Panc1 (cell line): ENCODE results near the gene CNTN5. TPM values are rescaled to one million over a fixed set of nuclear protein-coding genes. Genes with fewer than 3 reads are reported as not detected.

Experiments used
- ATAC-seq: fragments of 200-7000 bp; cut with Tn5 transposase; 2 replicates; pipeline ENCODE4 v1.9.1; 2020; ENCODE audit warnings: mild to moderate bottlenecking, moderate library complexity
- BruUV-seq: library from RNA; stranded (reverse); fragments of 400-500 nt; replicated peaks from 2 replicates; lab custom pipeline; 2021; lab: Mats Ljungman, UMichigan
- CTCF ChIA-PET: fragments of 300-600 bp; sonication (Branson Sonifier 250); formaldehyde crosslinking; loops from one replicate; lab custom pipeline; 2022; ENCODE audit warnings: antibody characterized with exemption; lab: Charles Lee
- POLR2A ChIA-PET: fragments of 300-600 bp; sonication (Branson Sonifier 250); formaldehyde crosslinking; loops from one replicate; lab custom pipeline; 2022; ENCODE audit warnings: antibody characterized with exemption; lab: Charles Lee
- DNase-seq: peaks from one replicate; pipeline ENCODE4 v3.0.0-alpha.2; 2010; ENCODE audit warnings: low read depth, low spot score
- H3K27ac ChIP-seq: 2 replicates; pipeline ENCODE4 v1.5.1; 2011; ENCODE audit warnings: mild to moderate bottlenecking, low read length, inconsistent platforms
- H3K27me3 ChIP-seq: fragments of 200-500 bp; sonication (Bioruptor generic); 2 replicates; pipeline ENCODE4 v1.6.0; 2014; ENCODE audit warnings: low read length, inconsistent platforms; ENCODE audit not compliant: control insufficient read depth, insufficient read depth
- H3K36me3 ChIP-seq: fragments of 200-500 bp; sonication (Bioruptor generic); 2 replicates; pipeline ENCODE4 v1.5.1; 2014; ENCODE audit warnings: inconsistent platforms, mild to moderate bottlenecking, low read length, moderate library complexity; ENCODE audit not compliant: control insufficient read depth, insufficient read depth
- H3K4me1 ChIP-seq: 2 replicates; pipeline ENCODE4 v1.5.1; 2011; ENCODE audit warnings: inconsistent platforms, mild to moderate bottlenecking, low read length, moderate library complexity; ENCODE audit not compliant: control insufficient read depth, insufficient read depth
- H3K4me3 ChIP-seq, 2 experiments: 2 replicates each; pipeline ENCODE4 v1.5.1; 2011 to 2012; ENCODE audit warnings: low read depth in 2 of 2, low read length in 2 of 2, mild to moderate bottlenecking in 2 of 2, inconsistent platforms in 1 of 2, moderate library complexity in 1 of 2
- H3K9me3 ChIP-seq: fragments of 200-500 bp; sonication (Bioruptor generic); 2 replicates; pipeline ENCODE4 v1.5.1; 2014; ENCODE audit warnings: low read depth, mild to moderate bottlenecking, inconsistent platforms, low read length, moderate library complexity; ENCODE audit not compliant: control insufficient read depth, insufficient read depth
- POLR2AphosphoS5 ChIP-seq: IDR thresholded peaks from 2 replicates; pipeline ENCODE4 v1.6.1; 2012; ENCODE audit warnings: mild to moderate bottlenecking, low read depth, low read length, moderate library complexity
- SIN3A ChIP-seq: IDR thresholded peaks from 2 replicates; pipeline ENCODE4 v1.6.1; 2012; ENCODE audit warnings: low read depth, mild to moderate bottlenecking, low read length, moderate library complexity, borderline replicate concordance; ENCODE audit not compliant: insufficient read depth
- TCF7L2 ChIP-seq: IDR thresholded peaks from 2 replicates; pipeline ENCODE4 v1.6.1; 2011; ENCODE audit warnings: mild to moderate bottlenecking, low read depth, low read length, inconsistent platforms
- in situ Hi-C: cut with HindIII; loops from 2 replicates; pipeline ENCODE4 v1.10.0; 2016; ENCODE audit warnings: low sequenced_read_pairs, low pct_unique_long_range_greater_than_20kb
- intact Hi-C: fragments of 100-400 bp; cut with micrococcal nuclease; formaldehyde crosslinking; loops from one replicate; pipeline ENCODE4 v1.10.0; 2022; ENCODE audit not compliant: unreplicated experiment
- total RNA-seq: library from RNA; stranded (reverse); gene quantifications from one replicate; pipeline ENCODE4 v1.2.1, GENCODE V29; 2021; ENCODE audit not compliant: unreplicated experiment
- TF ChIP-seq, protein P1 (sequence below): fragments of 450-650 bp; IDR thresholded peaks from 2 replicates; pipeline ENCODE4 v1.5.1; 2017; ENCODE audit warnings: mild to moderate bottlenecking
- TF ChIP-seq, protein P2 (sequence below), 2 experiments: IDR thresholded peaks; 2 replicates each; pipeline ENCODE4 v1.6.1; 2011 to 2012; ENCODE audit warnings: low read depth in 2 of 2, control low read depth in 1 of 2, low read length in 1 of 2, mild to moderate bottlenecking in 1 of 2, moderate library complexity in 1 of 2; ENCODE audit not compliant: insufficient read depth in 1 of 2

Gene CNTN5
- total RNA-seq, 1 experiment from 2014 or later: not detected

DNA sequence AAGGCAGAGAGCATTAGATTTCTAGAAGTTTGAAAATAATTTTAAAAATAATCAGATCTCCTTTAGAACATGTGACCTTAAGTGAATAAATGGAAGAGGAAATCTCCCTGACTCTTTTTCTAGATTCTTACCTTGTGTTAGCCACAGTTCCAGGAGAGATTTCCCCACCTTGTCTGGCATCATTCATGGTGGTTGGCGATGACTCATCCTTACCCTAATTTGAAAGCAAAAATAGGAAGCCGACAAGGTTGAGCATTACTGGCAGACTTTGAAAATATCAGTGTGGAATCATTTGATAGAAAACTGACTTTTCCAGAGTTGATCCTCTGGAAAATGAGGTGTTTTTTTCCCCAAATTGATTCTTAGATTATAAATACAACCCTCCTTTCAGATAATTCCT lies 48.1 kb downstream of the CNTN5 start:
- H3K36me3 ChIP-seq: no peaks in the 10 kb centered on the region
- H3K9me3 ChIP-seq: no peaks in the 10 kb centered on the region
- no peaks in the 10 kb centered on the region for H3K4me1 ChIP-seq
- intact Hi-C loops (no loop called here), in situ Hi-C loops (no loop called here)
- TF ChIP-seq POLR2AphosphoS5: no peak
- TF ChIP-seq, protein P1, sequence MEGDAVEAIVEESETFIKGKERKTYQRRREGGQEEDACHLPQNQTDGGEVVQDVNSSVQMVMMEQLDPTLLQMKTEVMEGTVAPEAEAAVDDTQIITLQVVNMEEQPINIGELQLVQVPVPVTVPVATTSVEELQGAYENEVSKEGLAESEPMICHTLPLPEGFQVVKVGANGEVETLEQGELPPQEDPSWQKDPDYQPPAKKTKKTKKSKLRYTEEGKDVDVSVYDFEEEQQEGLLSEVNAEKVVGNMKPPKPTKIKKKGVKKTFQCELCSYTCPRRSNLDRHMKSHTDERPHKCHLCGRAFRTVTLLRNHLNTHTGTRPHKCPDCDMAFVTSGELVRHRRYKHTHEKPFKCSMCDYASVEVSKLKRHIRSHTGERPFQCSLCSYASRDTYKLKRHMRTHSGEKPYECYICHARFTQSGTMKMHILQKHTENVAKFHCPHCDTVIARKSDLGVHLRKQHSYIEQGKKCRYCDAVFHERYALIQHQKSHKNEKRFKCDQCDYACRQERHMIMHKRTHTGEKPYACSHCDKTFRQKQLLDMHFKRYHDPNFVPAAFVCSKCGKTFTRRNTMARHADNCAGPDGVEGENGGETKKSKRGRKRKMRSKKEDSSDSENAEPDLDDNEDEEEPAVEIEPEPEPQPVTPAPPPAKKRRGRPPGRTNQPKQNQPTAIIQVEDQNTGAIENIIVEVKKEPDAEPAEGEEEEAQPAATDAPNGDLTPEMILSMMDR: no peak
- TF ChIP-seq TCF7L2: no peak
- no peak for TF ChIP-seq SIN3A
- TF ChIP-seq, protein P2, sequence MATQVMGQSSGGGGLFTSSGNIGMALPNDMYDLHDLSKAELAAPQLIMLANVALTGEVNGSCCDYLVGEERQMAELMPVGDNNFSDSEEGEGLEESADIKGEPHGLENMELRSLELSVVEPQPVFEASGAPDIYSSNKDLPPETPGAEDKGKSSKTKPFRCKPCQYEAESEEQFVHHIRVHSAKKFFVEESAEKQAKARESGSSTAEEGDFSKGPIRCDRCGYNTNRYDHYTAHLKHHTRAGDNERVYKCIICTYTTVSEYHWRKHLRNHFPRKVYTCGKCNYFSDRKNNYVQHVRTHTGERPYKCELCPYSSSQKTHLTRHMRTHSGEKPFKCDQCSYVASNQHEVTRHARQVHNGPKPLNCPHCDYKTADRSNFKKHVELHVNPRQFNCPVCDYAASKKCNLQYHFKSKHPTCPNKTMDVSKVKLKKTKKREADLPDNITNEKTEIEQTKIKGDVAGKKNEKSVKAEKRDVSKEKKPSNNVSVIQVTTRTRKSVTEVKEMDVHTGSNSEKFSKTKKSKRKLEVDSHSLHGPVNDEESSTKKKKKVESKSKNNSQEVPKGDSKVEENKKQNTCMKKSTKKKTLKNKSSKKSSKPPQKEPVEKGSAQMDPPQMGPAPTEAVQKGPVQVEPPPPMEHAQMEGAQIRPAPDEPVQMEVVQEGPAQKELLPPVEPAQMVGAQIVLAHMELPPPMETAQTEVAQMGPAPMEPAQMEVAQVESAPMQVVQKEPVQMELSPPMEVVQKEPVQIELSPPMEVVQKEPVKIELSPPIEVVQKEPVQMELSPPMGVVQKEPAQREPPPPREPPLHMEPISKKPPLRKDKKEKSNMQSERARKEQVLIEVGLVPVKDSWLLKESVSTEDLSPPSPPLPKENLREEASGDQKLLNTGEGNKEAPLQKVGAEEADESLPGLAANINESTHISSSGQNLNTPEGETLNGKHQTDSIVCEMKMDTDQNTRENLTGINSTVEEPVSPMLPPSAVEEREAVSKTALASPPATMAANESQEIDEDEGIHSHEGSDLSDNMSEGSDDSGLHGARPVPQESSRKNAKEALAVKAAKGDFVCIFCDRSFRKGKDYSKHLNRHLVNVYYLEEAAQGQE (IDR thresholded peaks at IDR 0.05; ENCODE audit: insufficient read depth in 1 of 2, low read depth in 2 of 2, low read length in 1 of 2): no peak
- H3K27ac ChIP-seq: no peak overlapping the region
- ChIA-PET POLR2A (no interaction called here), CTCF (no interaction called here)
- no peak overlapping the region for H3K4me3 ChIP-seq
- BruUV-seq: no TSS peak
- ATAC-seq (no peak), DNase-seq (no peak)
- H3K27me3 ChIP-seq: no peaks in the 10 kb centered on the region

DNA sequence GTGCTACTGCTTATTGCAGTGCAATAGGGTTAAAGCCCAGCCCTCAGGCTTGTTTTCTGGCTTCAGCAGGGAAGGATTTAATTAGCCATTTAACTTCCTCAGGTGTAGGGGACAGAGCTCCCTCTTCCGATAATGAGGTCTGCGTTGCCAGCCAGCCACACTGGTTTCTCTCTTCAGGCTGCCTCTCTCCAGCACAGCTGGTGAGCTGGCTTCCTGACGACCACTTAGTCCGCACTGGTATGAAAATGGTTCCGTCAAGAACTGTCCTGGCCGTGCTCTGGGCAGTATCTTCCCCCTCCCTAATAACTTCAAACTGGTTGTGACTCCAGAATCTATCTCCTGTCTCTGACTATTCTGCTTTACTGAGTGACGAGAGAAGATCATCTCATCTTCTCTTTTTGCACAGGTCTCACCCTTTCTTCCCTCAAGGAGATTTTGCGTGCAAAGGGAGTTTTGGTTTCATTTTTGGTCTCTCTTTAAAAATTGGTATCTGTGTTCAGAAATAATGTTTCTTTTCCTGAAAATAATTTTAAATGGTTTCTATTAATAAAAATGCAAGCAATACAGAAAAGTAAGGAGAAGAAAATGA lies 49.2 kb downstream of the CNTN5 start:
- POLR2A ChIA-PET: no interaction called here
- Histone ChIP-seq H3K9me3 (no peaks in the 10 kb centered on the region), H3K36me3 (no peaks in the 10 kb centered on the region), H3K27ac (no peak overlapping the region), H3K4me1 (no peaks in the 10 kb centered on the region), H3K4me3 (peak overlapping the region; percentile 29 to 42), H3K27me3 (no peaks in the 10 kb centered on the region)
- in situ Hi-C loops: no loop called here
- ATAC-seq (peak; percentile 48), DNase-seq (no peak)
- TF ChIP-seq TCF7L2 (no peak), POLR2AphosphoS5 (no peak), SIN3A (no peak)
- TF ChIP-seq, protein P2 (IDR thresholded peaks at IDR 0.05; ENCODE audit: insufficient read depth in 1 of 2, low read depth in 2 of 2, low read length in 1 of 2): no peak
- TF ChIP-seq, protein P1: no peak
- intact Hi-C loops: no loop called here
- BruUV-seq: no TSS peak
- CTCF ChIA-PET: no interaction called here
